HG03432 (cell line): ENCODE measurements around the gene ERMARD.

Experiments used
- ATAC-seq: cut with Tn5 transposase; IDR thresholded peaks from one replicate; pipeline ENCODE4 v1.9.1; 2021; ENCODE audit warnings: mild to moderate bottlenecking, moderate library complexity; ENCODE audit not compliant: unreplicated experiment

The ERMARD gene

GRCh38 chr6:169751242-169752073 is at the start of gene ERMARD, which contains the start of gene DYNLT2:
Gene ERMARD, plus strand, starts transcription at chr6:169751622. Its CDS starts 36 bp downstream, at chr6:169751658.
Gene DYNLT2, minus strand, starts transcription at chr6:169751572. Its CDS starts 114 bp downstream, at chr6:169751458.
- ATAC-seq, result peak; percentile 96

- ATAC-seq, result peak; percentile 95
These were observed 49.2 kb upstream of the ERMARD start, which contains the start of the genes C6orf120 and WDR27 for GRCh38 chr6:169701954-169702839. Gene C6orf120, plus strand, starts transcription at chr6:169702126. Its CDS starts 334 bp downstream, at chr6:169702460. Gene WDR27, minus strand, starts transcription at chr6:169702029. Its CDS starts 13,024 bp downstream, at chr6:169689005.

DNA sequence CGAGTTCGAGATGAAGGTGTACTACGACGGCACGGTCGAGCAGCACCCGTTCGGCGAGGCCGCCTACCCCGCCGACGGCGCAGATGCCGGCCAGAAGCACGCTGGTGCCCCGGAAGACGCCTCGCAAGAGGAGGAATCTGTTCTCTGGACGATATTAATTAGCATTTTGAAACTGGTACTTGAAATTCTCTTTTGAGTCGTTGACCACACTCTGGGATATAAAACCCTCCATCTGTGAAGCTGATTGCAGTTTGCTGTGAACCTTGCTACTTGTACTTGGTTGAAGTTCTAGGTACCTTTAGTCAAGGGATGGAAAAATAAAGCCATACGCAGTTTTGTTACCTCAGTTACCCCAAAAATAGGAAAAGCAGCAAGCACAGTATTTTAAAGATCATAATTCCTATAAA is 48.6 kb upstream of the ERMARD start:
- peak; percentile 6 for ATAC-seq

DNA sequence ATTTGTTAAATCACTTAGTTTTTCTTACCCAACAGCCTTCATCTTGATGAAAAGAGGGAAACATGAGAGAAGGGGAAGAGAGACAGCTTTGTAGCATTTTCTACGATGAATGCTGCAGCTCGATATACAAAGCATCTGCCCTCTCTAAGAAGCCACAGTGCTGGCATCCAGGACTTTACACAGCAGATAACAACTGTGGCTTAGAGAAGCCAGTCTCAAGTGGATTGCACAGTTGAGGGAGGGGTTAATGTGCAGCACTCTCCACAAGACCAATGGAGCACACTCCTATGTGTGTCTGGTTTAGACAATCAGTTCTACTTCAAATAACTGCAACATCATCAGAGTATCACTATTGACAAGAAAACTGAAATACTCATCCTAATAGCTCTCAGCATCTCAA is 43.6 kb upstream of the ERMARD start:
- no peak for ATAC-seq

DNA sequence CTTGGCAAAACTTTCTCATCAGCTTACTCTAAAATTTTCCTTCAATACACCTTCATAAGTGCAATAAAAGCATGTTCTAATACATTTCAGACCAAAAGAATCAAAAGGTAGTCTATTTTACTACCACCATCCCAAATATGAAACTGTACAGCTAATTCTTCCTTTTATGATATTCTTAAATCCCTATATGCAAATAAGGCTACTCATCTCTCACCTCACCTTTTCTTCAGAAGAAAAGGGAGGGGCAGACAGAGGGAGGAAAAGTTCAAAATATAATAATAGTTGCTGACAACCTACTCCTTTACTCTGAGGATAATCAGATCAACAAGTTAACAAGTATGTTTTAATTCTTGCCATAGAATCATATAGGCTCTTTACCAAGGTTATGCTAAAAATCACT is 42.1 kb upstream of the ERMARD start:
- ATAC-seq, result peak; percentile 64

- no peak for ATAC-seq
These were observed 41.4 kb upstream of the ERMARD start for GRCh38 chr6:169710009-169710408.

- no peak for ATAC-seq
These were observed 37.2 kb upstream of the ERMARD start for GRCh38 chr6:169714178-169714577.

- no peak for ATAC-seq
These were observed 36.8 kb upstream of the ERMARD start for GRCh38 chr6:169714595-169714994.

DNA sequence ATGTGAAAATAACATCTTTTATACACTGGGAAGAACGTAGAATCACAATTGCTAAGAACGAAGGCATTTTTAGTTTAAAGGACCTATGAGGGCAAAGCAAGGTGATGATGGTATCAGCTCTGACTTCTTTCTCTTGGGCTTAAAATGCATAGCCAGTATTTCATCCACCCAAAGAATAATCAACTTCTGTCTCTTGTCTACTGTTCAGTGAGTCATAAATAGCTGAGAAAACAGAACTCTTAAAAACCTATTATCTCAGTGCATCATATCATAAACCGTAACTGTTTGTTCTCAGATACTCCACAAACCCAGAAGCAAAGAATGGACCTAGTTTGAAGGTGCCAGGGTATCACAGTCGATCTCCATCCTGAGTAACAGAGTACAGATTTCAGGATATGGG is 32.3 kb upstream of the ERMARD start:
- no peak for ATAC-seq

DNA sequence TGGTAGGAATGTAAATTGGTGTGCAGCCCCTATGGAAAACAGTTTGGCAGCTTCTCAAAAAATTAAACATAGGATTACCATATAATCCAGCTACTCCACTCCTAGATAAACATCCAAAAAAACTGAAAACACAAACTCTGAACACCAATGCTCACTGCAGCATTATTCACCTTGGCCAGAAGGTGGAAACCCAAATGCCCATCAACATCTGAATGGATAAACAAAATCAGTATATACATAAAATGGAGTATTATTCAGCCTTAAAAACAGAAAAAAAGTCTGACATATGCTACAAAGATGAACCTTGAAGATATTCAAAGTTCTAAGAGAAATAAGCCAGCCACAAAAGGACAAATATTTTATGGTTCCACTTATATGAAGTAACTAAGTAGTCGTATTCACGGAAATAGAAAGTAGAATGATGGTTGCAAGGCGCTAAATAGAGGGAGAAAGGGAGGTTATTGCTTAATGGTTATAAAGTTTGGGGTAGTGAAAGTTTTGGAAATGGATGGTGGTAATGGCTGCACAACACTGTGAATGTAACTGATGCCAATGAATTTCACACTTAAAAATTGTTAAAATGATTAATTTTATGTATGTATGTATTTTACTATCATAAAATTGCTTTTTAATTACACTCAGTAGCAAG is 31.1 kb upstream of the ERMARD start:
- no peak for ATAC-seq

DNA sequence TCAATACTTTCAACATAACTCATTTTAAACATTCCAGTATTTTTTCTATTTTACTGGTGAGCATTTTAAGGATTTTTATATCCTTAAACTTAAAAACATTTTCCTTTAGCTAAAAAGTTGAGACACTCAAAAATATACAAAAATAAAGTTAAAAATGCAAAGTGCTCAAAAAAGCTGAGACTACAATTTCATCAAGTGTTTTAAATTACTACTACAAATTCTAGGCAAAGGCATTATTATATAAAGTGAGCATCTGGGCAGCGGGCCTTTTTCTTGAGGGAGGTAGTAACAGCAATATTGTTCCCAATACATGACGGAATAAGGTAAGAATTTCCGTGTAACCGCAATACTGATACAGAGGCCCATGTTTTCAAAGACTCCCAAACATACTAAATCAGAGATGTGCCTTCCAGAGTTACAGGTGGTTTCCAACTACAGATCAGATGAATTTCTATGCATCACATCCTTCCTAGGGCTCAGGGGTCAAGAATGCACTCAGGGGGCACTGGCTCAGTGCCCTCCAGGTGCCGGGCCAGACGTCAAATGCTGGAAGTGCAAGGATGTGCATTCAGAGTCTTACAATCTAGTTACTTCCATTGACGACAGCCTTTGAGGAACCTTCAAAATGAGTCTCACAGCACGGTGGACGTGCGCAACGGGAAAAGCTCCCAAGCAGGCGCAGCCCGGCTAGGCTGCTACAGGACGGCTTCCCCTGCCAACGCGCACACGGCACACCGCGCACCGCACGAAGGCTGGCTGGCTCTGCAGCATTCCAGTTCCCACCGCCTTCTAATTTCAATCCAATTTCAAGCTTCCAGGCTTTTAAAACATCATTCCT is 28.8 kb upstream of the ERMARD start:
- peak; percentile 16 for ATAC-seq

- peak; percentile 38 for ATAC-seq
These were observed 28.1 kb upstream of the ERMARD start for GRCh38 chr6:169723200-169723909.

- ATAC-seq, result peak; percentile 57
These were observed 27.4 kb upstream of the ERMARD start for GRCh38 chr6:169723991-169724493.

- peak; percentile 55 for ATAC-seq
These were observed 26.8 kb upstream of the ERMARD start, which contains the start of gene PHF10 for GRCh38 chr6:169724494-169725124. Gene PHF10, minus strand, starts transcription at chr6:169724500. Its CDS starts 569 bp downstream, at chr6:169723931.

GRCh38 chr6:169725125-169726048 is 26.0 kb upstream of the ERMARD start:
- peak; percentile 21 for ATAC-seq

DNA sequence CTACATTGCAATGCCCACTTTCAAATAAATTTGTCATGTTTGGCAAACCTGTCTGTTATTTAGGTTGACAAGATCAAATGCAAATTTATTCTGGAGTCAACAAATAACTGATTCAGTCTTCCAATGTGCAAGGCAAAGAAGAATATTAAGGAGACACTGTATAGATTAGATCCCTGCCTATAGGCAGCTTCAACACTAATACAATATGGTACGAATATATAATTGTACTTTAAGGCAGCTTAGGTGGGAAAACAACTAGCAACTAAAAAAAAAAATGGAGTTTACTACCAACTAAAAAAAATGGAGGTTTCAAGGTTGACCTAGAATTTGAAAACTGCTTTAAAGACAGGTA is 25.4 kb upstream of the ERMARD start:
- no peak for ATAC-seq

- no peak for ATAC-seq
These were observed 24.5 kb upstream of the ERMARD start for GRCh38 chr6:169726963-169727362.

DNA sequence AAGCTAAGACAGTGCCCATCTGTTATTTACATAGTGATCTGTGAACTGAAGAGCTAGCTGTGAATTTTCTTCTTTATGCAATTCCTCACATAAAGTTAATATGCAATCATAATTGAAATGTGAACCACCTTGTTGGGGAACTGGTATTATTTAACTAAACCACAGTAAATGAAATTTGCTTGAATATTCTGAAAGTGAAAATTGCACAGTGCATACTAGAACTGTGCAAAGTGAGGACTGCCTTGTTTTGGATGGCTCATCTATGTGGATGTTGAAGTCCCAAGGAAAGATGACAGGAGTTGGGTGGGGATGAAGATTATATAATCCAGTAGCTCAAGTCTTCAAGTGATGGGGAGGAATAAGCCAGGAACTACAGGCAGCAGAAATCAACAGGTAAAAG is 21.5 kb upstream of the ERMARD start:
- no peak for ATAC-seq
